Activated naive CD4-positive, alpha-beta T cell treated with anti-CD3 and anti-CD28 coated beads, Interleukin-2, amount 50 U/mL, for 72 hours (primary cell): Measurements from ENCODE around the gene ZBTB21. TPM values are rescaled to one million over a fixed set of nuclear protein-coding genes. Genes with fewer than 3 reads are reported as not detected.
A peak's percentile ranks its signal among the peaks of the same experiment; 100 is the strongest.
"Not testable (repeated sequence)": the region's sequence is repeated elsewhere in the genome, so short reads cannot be mapped to it uniquely, and the experiment has no call there.

Experiments used
- ATAC-seq, 2 donors: fragments of 150-1000 bp; cut with Tn5 transposase; 2 replicates each; pipeline ENCODE4 v1.10.0; 2021; ENCODE audit warnings: mild to moderate bottlenecking in 2 of 2, moderate library complexity in 2 of 2
- DNase-seq, 2 donors: peaks; one replicate each; pipeline ENCODE4 v3.0.0; 2021 to 2022; ENCODE audit warnings: low spot score in 2 of 2
- H3K27ac Mint-ChIP-seq, 2 donors: one replicate each; pipeline ENCODE4 v1.8.0; 2022; ENCODE audit warnings: mild to moderate bottlenecking in 2 of 2, mixed read lengths in 2 of 2
- H3K36me3 Mint-ChIP-seq, 2 donors: one replicate each; pipeline ENCODE4 v1.8.0; 2022; ENCODE audit warnings: mixed read lengths in 2 of 2
- H3K9me3 Mint-ChIP-seq, 2 donors: one replicate each; pipeline ENCODE4 v1.8.0; 2022; ENCODE audit warnings: mixed read lengths in 2 of 2
- total RNA-seq, 2 donors: library from RNA; stranded (reverse); gene quantifications; one replicate each; pipeline ENCODE4 v1.2.3, GENCODE V29; 2022

The ZBTB21 gene
- total RNA-seq, 2 donors from 2014 or later = 28.6 to 61.0 TPM

- no peaks in the 10 kb centered on the region for H3K36me3 Mint-ChIP-seq
- DNase-seq (no peak), ATAC-seq (no peak)
- no peaks in the 10 kb centered on the region for H3K9me3 Mint-ChIP-seq
- H3K27ac Mint-ChIP-seq = no peak overlapping the region
Observed at GRCh38 chr21:41957991-41958766, 52.0 kb downstream of the ZBTB21 start.

DNA sequence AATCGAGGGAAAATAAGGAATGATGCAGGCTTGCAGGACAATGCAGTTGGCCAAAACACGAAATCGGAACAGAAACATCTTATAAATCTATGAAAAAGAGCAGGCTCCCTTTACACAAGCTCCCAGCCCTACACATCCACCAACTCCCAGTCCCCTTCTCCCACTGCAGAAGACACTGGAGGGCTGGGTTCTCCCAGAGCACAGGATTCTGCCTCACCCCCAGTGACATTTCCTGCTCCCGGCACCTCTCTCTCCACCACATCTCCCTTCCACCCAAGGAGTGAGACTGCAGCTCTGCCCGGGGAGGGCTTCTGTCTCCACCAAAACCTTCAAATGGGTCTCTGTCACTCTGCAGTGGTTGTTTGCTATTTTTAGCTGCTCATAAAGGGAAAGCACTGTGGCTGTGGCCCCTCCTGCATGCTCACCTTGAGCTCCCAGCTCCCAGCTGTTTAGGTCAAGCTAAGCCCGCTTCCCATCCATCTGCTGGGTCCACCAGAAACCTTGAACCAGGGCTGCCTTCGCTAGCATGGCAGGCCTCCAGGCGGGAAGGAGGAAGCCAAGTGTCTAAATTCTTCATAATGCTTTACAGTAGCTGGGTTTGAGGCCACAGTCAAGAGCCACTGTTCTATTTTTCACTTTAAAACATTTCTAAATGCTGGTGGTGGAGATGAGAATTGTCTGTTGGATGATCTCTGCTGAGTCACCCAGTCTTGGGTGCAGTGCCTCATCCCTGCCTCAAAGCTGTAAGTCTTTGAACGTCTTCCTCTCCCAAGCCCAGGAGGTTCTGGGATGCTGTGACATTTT lies 53.0 kb downstream of the ZBTB21 start:
- DNase-seq = no peak
- H3K27ac Mint-ChIP-seq = no peak overlapping the region
- H3K36me3 Mint-ChIP-seq = peaks cover 0 to 4% of the 10 kb centered on the region in 2 donors
- peak in 1 of 2 donors; percentile 28 for ATAC-seq
- no peaks in the 10 kb centered on the region for H3K9me3 Mint-ChIP-seq

DNA sequence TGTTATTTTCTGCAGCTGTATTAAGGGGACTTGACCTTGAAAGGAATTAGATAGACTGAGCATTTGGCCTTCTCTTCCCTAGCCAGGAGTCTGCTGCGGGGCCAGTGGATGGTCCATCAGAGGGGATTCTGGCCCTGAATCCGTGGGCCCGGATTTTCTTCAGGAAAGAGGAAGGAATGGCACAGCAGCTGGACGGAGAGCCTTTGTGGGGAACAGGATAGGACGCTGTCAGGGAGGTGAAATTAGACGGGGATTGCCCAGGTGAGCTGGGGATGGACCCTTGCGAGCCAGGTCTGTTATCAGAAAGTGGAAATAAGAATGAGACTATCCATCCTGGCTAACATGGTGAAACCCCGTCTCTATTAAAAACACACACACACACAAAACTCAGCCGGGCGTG lies 54.6 kb downstream of the ZBTB21 start:
- peaks cover 0 to 4% of the 10 kb centered on the region in 2 donors for H3K36me3 Mint-ChIP-seq
- ATAC-seq (no peak), DNase-seq (no peak)
- H3K27ac Mint-ChIP-seq = no peak overlapping the region
- no peaks in the 10 kb centered on the region for H3K9me3 Mint-ChIP-seq

- no peaks in the 10 kb centered on the region for H3K9me3 Mint-ChIP-seq
- ATAC-seq (peak in 1 of 2 donors; percentile 16), DNase-seq (no peak)
- no peak overlapping the region for H3K27ac Mint-ChIP-seq
- H3K36me3 Mint-ChIP-seq = peaks cover 0 to 4% of the 10 kb centered on the region in 2 donors
Observed at GRCh38 chr21:41954654-41955499, 55.3 kb downstream of the ZBTB21 start.

GRCh38 chr21:41953831-41954653 lies 56.1 kb downstream of the ZBTB21 start, which contains the start of gene C2CD2:
Gene C2CD2, minus strand, starts transcription at chr21:41954018. Its CDS starts 370 bp downstream, at chr21:41953648.
- DNase-seq = peak in 1 of 2 donors; percentile 36
- ATAC-seq = peak; percentile 61 to 72

GRCh38 chr21:41953249-41953830 lies 56.8 kb downstream of the ZBTB21 start:
- H3K9me3 Mint-ChIP-seq = no peaks in the 10 kb centered on the region

More at GRCh38 chr21:41953831-41954653, 56.1 kb downstream of the ZBTB21 start, which contains the start of gene C2CD2:
- no peaks in the 10 kb centered on the region for H3K9me3 Mint-ChIP-seq
- no peak within 1 kb of the TSS for H3K27ac Mint-ChIP-seq
- H3K36me3 Mint-ChIP-seq = peaks cover 0 to 4% of the 10 kb centered on the region in 2 donors

DNA sequence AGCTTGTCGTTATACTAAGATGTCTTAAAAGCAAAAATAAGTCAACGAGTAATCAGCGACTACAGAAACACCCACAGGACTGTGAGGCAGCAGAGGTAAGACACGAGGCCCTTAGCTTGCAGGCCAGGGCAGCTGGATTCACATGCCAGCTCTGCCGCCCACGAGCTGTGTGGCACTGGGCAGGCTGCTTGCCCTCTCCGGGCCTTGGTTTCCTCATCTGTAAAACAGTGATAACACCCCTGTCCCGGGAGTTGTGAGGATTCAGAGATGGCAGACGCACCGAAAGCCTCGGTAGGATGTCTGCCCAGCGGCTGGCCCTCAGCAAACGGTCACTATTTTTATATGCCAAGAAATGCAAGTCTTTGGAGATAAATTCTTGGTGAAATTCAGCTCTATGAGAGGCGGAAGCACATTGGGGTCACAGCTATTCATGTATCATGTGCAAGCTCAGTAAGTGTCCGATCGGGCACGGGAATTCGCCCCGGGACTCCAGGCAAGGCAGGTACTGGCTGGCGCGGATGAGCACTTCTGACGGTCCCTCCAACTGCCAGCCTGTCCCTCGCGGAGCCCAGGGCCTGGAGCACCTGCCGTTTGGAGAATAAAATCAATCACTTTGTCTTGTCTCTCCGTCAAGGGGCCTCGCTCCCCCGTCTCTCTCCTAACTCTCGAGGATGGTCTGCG lies 57.5 kb downstream of the ZBTB21 start:
- no peak for ATAC-seq
- Mint-ChIP-seq H3K36me3 (peaks cover 0 to 4% of the 10 kb centered on the region in 2 donors), H3K9me3 (no peaks in the 10 kb centered on the region)

More at GRCh38 chr21:41953249-41953830, 56.8 kb downstream of the ZBTB21 start:
- H3K36me3 Mint-ChIP-seq = peaks cover 0 to 4% of the 10 kb centered on the region in 2 donors
- H3K27ac Mint-ChIP-seq = no peak overlapping the region
- peak; percentile 46 to 52 for ATAC-seq
- DNase-seq = peak in 1 of 2 donors; percentile 31

GRCh38 chr21:41951876-41952567 lies 58.1 kb downstream of the ZBTB21 start:
- ATAC-seq = no peak
- Mint-ChIP-seq H3K27ac (peak overlapping the region in 1 of 2 donors; percentile 29), H3K9me3 (no peaks in the 10 kb centered on the region), H3K36me3 (peaks cover 0 to 4% of the 10 kb centered on the region in 2 donors)
- DNase-seq = no peak

More for the DNA sequence above, 57.5 kb downstream of the ZBTB21 start:
- peak overlapping the region in 1 of 2 donors; percentile 29 for H3K27ac Mint-ChIP-seq
- DNase-seq = no peak

- Mint-ChIP-seq H3K9me3 (no peaks in the 10 kb centered on the region), H3K36me3 (peaks cover 0 to 4% of the 10 kb centered on the region in 2 donors), H3K27ac (no peak overlapping the region)
- ATAC-seq = no peak
- no peak for DNase-seq
Observed at GRCh38 chr21:41950941-41951351, 59.2 kb downstream of the ZBTB21 start.

- not testable (repeated sequence) for ATAC-seq, H3K36me3 Mint-ChIP-seq, H3K27ac Mint-ChIP-seq, H3K9me3 Mint-ChIP-seq, DNase-seq
Observed at GRCh38 chr21:41949631-41950030, 60.5 kb downstream of the ZBTB21 start.

DNA sequence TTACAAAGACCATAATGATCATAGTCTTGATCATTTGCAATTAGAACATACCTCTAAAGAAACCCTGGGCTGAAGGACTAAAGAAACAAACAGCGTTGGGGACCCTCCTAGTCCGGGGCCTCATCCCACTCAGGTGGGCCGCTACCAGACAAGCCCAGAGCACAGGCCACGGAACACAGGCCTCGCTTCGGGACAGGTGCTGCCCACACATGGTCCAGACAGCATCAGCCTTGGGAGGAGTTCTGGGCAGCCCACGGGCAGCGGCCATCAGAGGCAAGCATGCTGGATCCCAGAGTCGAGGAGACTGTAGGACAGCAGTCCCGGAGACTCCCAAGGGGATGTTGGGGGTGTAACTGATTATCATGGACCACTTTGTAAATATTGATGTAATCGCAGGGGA lies 61.3 kb downstream of the ZBTB21 start:
- ATAC-seq = no peak
- DNase-seq = no peak
- Mint-ChIP-seq H3K27ac (no peak overlapping the region), H3K9me3 (no peaks in the 10 kb centered on the region), H3K36me3 (peaks cover 0 to 4% of the 10 kb centered on the region in 2 donors)

GRCh38 chr21:41948078-41948895 lies 61.9 kb downstream of the ZBTB21 start:
- no peaks in the 10 kb centered on the region for H3K9me3 Mint-ChIP-seq
- peaks cover 0 to 4% of the 10 kb centered on the region in 2 donors for H3K36me3 Mint-ChIP-seq
- peak overlapping the region in 1 of 2 donors; percentile 72 for H3K27ac Mint-ChIP-seq
- DNase-seq (no peak), ATAC-seq (no peak)

DNA sequence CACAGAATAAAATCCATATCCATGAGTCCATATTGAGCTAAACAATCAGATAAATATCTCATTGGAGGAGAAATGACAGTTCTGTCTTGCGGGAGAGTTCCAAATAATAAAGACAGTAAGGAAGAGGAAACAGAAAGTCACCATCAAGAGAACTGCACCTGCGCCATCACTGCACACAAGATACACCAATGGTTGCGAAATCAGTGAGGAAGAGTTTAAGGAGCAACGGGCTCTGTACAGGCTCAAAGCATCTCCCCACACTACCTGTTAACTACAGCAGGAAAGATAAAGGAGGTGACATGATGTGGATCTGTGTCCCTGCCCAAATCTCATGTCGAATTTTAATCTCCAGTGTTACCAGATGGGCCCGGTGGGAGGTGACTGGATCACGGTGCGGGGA lies 64.2 kb downstream of the ZBTB21 start:
- DNase-seq (no peak), ATAC-seq (no peak)
- Mint-ChIP-seq H3K9me3 (no peaks in the 10 kb centered on the region), H3K27ac (no peak overlapping the region), H3K36me3 (no peaks in the 10 kb centered on the region)

- ATAC-seq = no peak
- no peak for DNase-seq
- H3K27ac Mint-ChIP-seq = no peak overlapping the region
- no peaks in the 10 kb centered on the region for H3K36me3 Mint-ChIP-seq
- no peaks in the 10 kb centered on the region for H3K9me3 Mint-ChIP-seq
Observed at GRCh38 chr21:41943851-41944250, 66.3 kb downstream of the ZBTB21 start.
